Panc1 (cell line): ENCODE measurements around the gene CHTF18.

Experiments
- POLR2AphosphoS5 ChIP-seq: IDR thresholded peaks from 2 replicates; pipeline ENCODE4 v1.6.1; 2012; ENCODE audit warnings: mild to moderate bottlenecking, low read depth, low read length, moderate library complexity
- SIN3A ChIP-seq: IDR thresholded peaks from 2 replicates; pipeline ENCODE4 v1.6.1; 2012; ENCODE audit warnings: low read depth, mild to moderate bottlenecking, low read length, moderate library complexity, borderline replicate concordance; ENCODE audit not compliant: insufficient read depth
- TF ChIP-seq, protein P1 (sequence below): fragments of 450-650 bp; IDR thresholded peaks from 2 replicates; pipeline ENCODE4 v1.5.1; 2017; ENCODE audit warnings: mild to moderate bottlenecking
- TF ChIP-seq, protein P2 (sequence below), 2 experiments: IDR thresholded peaks; 2 replicates each; pipeline ENCODE4 v1.6.1; 2011 to 2012; ENCODE audit warnings: low read depth in 2 of 2, control low read depth in 1 of 2, low read length in 1 of 2, mild to moderate bottlenecking in 1 of 2, moderate library complexity in 1 of 2; ENCODE audit not compliant: insufficient read depth in 1 of 2

DNA sequence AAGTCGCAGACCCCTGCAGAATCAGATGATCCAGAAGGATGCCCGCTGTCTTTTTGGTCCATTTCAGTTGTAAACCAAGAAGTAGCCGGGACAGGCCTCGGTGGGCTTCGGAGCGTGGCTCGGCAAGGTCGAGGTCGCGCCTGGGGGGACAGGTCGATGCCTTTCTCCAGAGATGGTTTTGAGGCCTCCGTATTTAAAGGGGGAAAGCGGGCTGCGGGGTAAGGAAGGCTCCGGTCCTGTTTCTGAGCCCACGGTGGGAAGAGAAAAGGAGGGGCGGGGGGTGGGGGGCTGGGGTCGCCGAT, 19.6 kb downstream of the CHTF18 start:
- TF ChIP-seq, protein P1, sequence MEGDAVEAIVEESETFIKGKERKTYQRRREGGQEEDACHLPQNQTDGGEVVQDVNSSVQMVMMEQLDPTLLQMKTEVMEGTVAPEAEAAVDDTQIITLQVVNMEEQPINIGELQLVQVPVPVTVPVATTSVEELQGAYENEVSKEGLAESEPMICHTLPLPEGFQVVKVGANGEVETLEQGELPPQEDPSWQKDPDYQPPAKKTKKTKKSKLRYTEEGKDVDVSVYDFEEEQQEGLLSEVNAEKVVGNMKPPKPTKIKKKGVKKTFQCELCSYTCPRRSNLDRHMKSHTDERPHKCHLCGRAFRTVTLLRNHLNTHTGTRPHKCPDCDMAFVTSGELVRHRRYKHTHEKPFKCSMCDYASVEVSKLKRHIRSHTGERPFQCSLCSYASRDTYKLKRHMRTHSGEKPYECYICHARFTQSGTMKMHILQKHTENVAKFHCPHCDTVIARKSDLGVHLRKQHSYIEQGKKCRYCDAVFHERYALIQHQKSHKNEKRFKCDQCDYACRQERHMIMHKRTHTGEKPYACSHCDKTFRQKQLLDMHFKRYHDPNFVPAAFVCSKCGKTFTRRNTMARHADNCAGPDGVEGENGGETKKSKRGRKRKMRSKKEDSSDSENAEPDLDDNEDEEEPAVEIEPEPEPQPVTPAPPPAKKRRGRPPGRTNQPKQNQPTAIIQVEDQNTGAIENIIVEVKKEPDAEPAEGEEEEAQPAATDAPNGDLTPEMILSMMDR: no peak
- TF ChIP-seq POLR2AphosphoS5 (no peak), SIN3A (no peak)
- TF ChIP-seq, protein P2, sequence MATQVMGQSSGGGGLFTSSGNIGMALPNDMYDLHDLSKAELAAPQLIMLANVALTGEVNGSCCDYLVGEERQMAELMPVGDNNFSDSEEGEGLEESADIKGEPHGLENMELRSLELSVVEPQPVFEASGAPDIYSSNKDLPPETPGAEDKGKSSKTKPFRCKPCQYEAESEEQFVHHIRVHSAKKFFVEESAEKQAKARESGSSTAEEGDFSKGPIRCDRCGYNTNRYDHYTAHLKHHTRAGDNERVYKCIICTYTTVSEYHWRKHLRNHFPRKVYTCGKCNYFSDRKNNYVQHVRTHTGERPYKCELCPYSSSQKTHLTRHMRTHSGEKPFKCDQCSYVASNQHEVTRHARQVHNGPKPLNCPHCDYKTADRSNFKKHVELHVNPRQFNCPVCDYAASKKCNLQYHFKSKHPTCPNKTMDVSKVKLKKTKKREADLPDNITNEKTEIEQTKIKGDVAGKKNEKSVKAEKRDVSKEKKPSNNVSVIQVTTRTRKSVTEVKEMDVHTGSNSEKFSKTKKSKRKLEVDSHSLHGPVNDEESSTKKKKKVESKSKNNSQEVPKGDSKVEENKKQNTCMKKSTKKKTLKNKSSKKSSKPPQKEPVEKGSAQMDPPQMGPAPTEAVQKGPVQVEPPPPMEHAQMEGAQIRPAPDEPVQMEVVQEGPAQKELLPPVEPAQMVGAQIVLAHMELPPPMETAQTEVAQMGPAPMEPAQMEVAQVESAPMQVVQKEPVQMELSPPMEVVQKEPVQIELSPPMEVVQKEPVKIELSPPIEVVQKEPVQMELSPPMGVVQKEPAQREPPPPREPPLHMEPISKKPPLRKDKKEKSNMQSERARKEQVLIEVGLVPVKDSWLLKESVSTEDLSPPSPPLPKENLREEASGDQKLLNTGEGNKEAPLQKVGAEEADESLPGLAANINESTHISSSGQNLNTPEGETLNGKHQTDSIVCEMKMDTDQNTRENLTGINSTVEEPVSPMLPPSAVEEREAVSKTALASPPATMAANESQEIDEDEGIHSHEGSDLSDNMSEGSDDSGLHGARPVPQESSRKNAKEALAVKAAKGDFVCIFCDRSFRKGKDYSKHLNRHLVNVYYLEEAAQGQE (IDR thresholded peaks at IDR 0.05; ENCODE audit: insufficient read depth in 1 of 2, low read depth in 2 of 2, low read length in 1 of 2): no peak
